Heart left ventricle (tissue), 16 donors: ENCODE data around the gene CRACDL. TPM values are rescaled to one million over a fixed set of nuclear protein-coding genes. Genes with fewer than 3 reads are reported as not detected.

ENCODE experiments used
- ATAC-seq, 4 donors: fragments of 200-7000 bp; cut with Tn5 transposase; one replicate each; pipeline ENCODE4 v1.9.1; 2020 to 2022; ENCODE audit warnings: moderate library complexity in 4 of 4, mild to moderate bottlenecking in 3 of 4, moderate number of reproducible peaks in 1 of 4
- DNase-seq, 5 donors: peaks; one replicate each; pipeline ENCODE4 v3.0.0-alpha.2; 2020
- H3K27ac ChIP-seq, 12 donors: fragments of 200-600 bp; sonication (generic) in 4 of 12; one replicate each; pipeline versions ENCODE4 v1.5.0 to v1.8.0; 2016 to 2022; ENCODE audit warnings: mild to moderate bottlenecking in 2 of 12
- H3K27me3 ChIP-seq, 9 donors: fragments of 200-600 bp; sonication (generic) in 2 of 9; one replicate each; pipeline versions ENCODE4 v1.5.1 to v1.8.0; 2016 to 2022; ENCODE audit warnings: mild to moderate bottlenecking in 3 of 9
- H3K36me3 ChIP-seq, 9 donors: fragments of 200-600 bp; sonication (generic) in 2 of 9; one replicate each; pipeline versions ENCODE4 v1.5.0 to v1.8.0; 2018 to 2022; ENCODE audit warnings: mild to moderate bottlenecking in 2 of 9
- H3K4me1 ChIP-seq, 12 donors: fragments of 200-600 bp; sonication (generic) in 4 of 12; one replicate each; pipeline versions ENCODE4 v1.5.0 to v1.8.0; 2016 to 2022; ENCODE audit warnings: mild to moderate bottlenecking in 3 of 12
- H3K4me3 ChIP-seq, 12 donors: fragments of 200-600 bp; sonication (generic) in 4 of 12; one replicate each; pipeline versions ENCODE4 v1.5.0 to v1.8.0; 2017 to 2022; ENCODE audit warnings: mild to moderate bottlenecking in 9 of 12, moderate library complexity in 4 of 12
- H3K9me3 ChIP-seq, 12 donors: fragments of 200-600 bp; sonication (generic) in 4 of 12; one replicate each; pipeline versions ENCODE4 v1.5.0 to v1.8.0; 2016 to 2022; ENCODE audit warnings: mild to moderate bottlenecking in 1 of 12
- CTCF ChIP-seq, 12 donors: fragments of 200-600 bp; sonication (generic) in 4 of 12; IDR thresholded peaks; one replicate each; pipeline versions ENCODE4 v1.5.0 to v1.8.0; 2018 to 2022; ENCODE audit warnings: antibody characterized with exemption in 12 of 12, mild to moderate bottlenecking in 5 of 12
- POLR2A ChIP-seq, 2 donors: fragments of 450-650 bp; IDR thresholded peaks; one replicate each; pipeline ENCODE4 v1.6.1; 2017; ENCODE audit warnings: antibody characterized with exemption in 2 of 2, mild to moderate bottlenecking in 2 of 2, moderate library complexity in 2 of 2
- WGBS, 4 donors: extraction: QIAGEN DNeasy Blood & Tissue Kit in 2 of 4; methylation state at CpG; one replicate each; pipeline versions ENCODE4 v1.1.5 to v1.1.7; 2013 to 2018; 5-methylcytosine and 5-hydroxymethylcytosine counted together
- intact Hi-C, 10 donors: fragments of 100-400 bp; cut with DNase I; formaldehyde crosslinking; loops; one replicate each; pipeline versions ENCODE4 v1.11.1 to v1.14.2; 2022
- polyA plus RNA-seq, 2 donors: library from polyadenylated mRNA; stranded (reverse); fragments of 200-250 nt; gene quantifications; one replicate each; pipeline ENCODE4 v1.2.3, GENCODE V29; 2013
- total RNA-seq, 9 donors: library from RNA; depleted of rRNA in 2 of 9; stranded (reverse); fragments of >200 nt in 2 of 9; fragmentation: NEBNext Ultra II Directional in 3 of 9; extraction: Animal tissue kit (Norgen Biotek cat#: 25700) in 3 of 9; gene quantifications; one replicate each; pipeline versions ENCODE4 v1.1.0 to v1.2.4, GENCODE V29; 2016 to 2023
- donor health status: ischemic (EF 13 %, LVEDD 7.1; RV severe dilation, severe dysfunction).
- donor health status: healthy with polysubstance abuse.
- donor health status: DM: no; HTN: yes; CAD: no.
- donor health status: DM: no; HTN: no; CAD: no.
- donor health status: ischemic (EF 25% LVEDD 6.9; RV normal size, moderate dysfunction).
- donor health status: ischemic (EF 25% LVEDD 5.7; RV mildly dilated, moderate dysfunction).
- donor health status: healthy.
- donor health status: DM: yes; HTN: yes; CAD: no.
- donor health status: ischemic (EF 35%, LVEDD 5.7; RV mildly dilated, moderate dysfunction).
- donor health status: nonischemic (EF 11% LVEDD 7.7; RV severe dilation, severe dysfunction).
- donor health status: DM: yes; HTN: yes; CAD: no.
- donor health status: PGD.
- donor health status: ischemic (EF 29% LVEDD 5.4; RV normal size, mild dysfunction).
- donor health status: nonischemic (EF 23%, LVEDD 6.1; RV moderate dilation, normal function).

The CRACDL gene
- total and polyA plus RNA-seq, 11 donors: 1.1 to 7.4 (median 2.9) TPM

GRCh38 chr2:98932164-98932563, 3.9 kb downstream of the CRACDL start:
- DNase-seq (no peak), ATAC-seq (no peak)
- Histone ChIP-seq H3K4me1 (peaks cover 0 to 22% (median 6%) of the 10 kb centered on the region in 12 donors), H3K27me3 (peaks cover 11 to 40% (median 26%) of the 10 kb centered on the region in 9 donors), H3K27ac (no peak overlapping the region), H3K36me3 (no peaks in the 10 kb centered on the region), H3K9me3 (no peaks in the 10 kb centered on the region), H3K4me3 (no peak overlapping the region)
- intact Hi-C loops: no loop called here
- TF ChIP-seq CTCF (IDR thresholded peaks at IDR 0.05): no peak
- no peak for TF ChIP-seq POLR2A (IDR thresholded peaks at IDR 0.05)
- 90 to 93% (median 92%) methylated on average over 8 of the region's 8 CpGs for WGBS, 4 donors

GRCh38 chr2:98931596-98931995, 4.4 kb downstream of the CRACDL start:
- Histone ChIP-seq H3K27ac (no peak overlapping the region), H3K9me3 (no peaks in the 10 kb centered on the region), H3K4me3 (no peak overlapping the region), H3K36me3 (no peaks in the 10 kb centered on the region), H3K27me3 (peaks cover 8 to 35% (median 20%) of the 10 kb centered on the region in 9 donors), H3K4me1 (peaks cover 0 to 17% (median 6%) of the 10 kb centered on the region in 12 donors)
- ATAC-seq (no peak), DNase-seq (no peak)
- intact Hi-C loops: no loop called here
- no peak for TF ChIP-seq POLR2A (IDR thresholded peaks at IDR 0.05)
- 49 to 65% (median 54%) methylated on average over 3 of the region's 3 CpGs for WGBS, 4 donors

GRCh38 chr2:98929920-98930319, 6.1 kb downstream of the CRACDL start:
- WGBS, 4 donors: 89 to 91% (median 90%) methylated on average over 15 of the region's 15 CpGs
- Histone ChIP-seq H3K9me3 (no peaks in the 10 kb centered on the region), H3K4me3 (no peak overlapping the region), H3K27me3 (peaks cover 0 to 20% (median 12%) of the 10 kb centered on the region in 9 donors), H3K27ac (no peak overlapping the region), H3K36me3 (no peaks in the 10 kb centered on the region), H3K4me1 (no peaks in the 10 kb centered on the region)
- no peak for DNase-seq
- intact Hi-C loops: no loop called here
- ATAC-seq: no peak
- TF ChIP-seq CTCF (IDR thresholded peaks at IDR 0.05) (no peak), POLR2A (IDR thresholded peaks at IDR 0.05) (no peak)

GRCh38 chr2:98928242-98928641, 7.8 kb downstream of the CRACDL start:
- Histone ChIP-seq H3K4me3 (no peak overlapping the region), H3K27ac (no peak overlapping the region), H3K36me3 (no peaks in the 10 kb centered on the region), H3K4me1 (no peaks in the 10 kb centered on the region), H3K9me3 (peaks cover 0 to 7% (median 0%) of the 10 kb centered on the region in 12 donors), H3K27me3 (peaks cover 0 to 9% (median 0%) of the 10 kb centered on the region in 9 donors)
- 85 to 88% (median 87%) methylated on average over 10 of the region's 10 CpGs for WGBS, 4 donors
- TF ChIP-seq CTCF (IDR thresholded peaks at IDR 0.05): no peak
- TF ChIP-seq POLR2A (IDR thresholded peaks at IDR 0.05): no peak
- intact Hi-C loops: no loop called here
- DNase-seq (no peak), ATAC-seq (no peak)

GRCh38 chr2:98927027-98927426, 9.0 kb downstream of the CRACDL start:
- Histone ChIP-seq H3K27ac (no peak overlapping the region), H3K4me3 (no peak overlapping the region), H3K36me3 (no peaks in the 10 kb centered on the region), H3K4me1 (no peaks in the 10 kb centered on the region), H3K27me3 (peaks cover 0 to 7% (median 0%) of the 10 kb centered on the region in 9 donors), H3K9me3 (peaks cover 0 to 10% (median 0%) of the 10 kb centered on the region in 12 donors)
- 80 to 88% (median 84%) methylated on average over 13 of the region's 13 CpGs for WGBS, 4 donors
- TF ChIP-seq POLR2A (IDR thresholded peaks at IDR 0.05): no peak
- TF ChIP-seq CTCF (IDR thresholded peaks at IDR 0.05): no peak
- no peak for DNase-seq
- ATAC-seq: no peak
- intact Hi-C loops: no loop called here
